Measurements from ENCODE around the gene BOD1L1. TPM values are rescaled to one million over a fixed set of nuclear protein-coding genes. Genes with fewer than 3 reads are reported as not detected.

Gene BOD1L1
- total RNA-seq, 1 experiment from 2014 or later, result 22.0 TPM

GRCh38 chr4:13559413-13559812, 68.1 kb downstream of the BOD1L1 start:
- intact Hi-C loops (cut with micrococcal nuclease), result no loop called here
- H3K27me3 ChIP-seq (ENCODE audit: low read length), result no peaks in the 10 kb centered on the region
- ATAC-seq (peak; percentile 71), DNase-seq (peak; percentile 76)
- no peaks in the 10 kb centered on the region for H3K9me2 ChIP-seq (replicated peaks; ENCODE audit: low read length)
- ChIA-PET CTCF (interaction anchor here (0.7 kb wide), 1 partner anchor 1240 kb away, joined by 3 read pairs; no protein-coding TSS in a partner anchor), POLR2A (ENCODE audit: unreplicated experiment) (interaction anchor here (0.7 kb wide), 1 partner anchor 444 kb away, joined by 7 read pairs; no protein-coding TSS in a partner anchor)
- no peaks in the 10 kb centered on the region for H3K79me2 ChIP-seq (ENCODE audit: low read length)
- H4K20me1 ChIP-seq (ENCODE audit: low read length), result no peaks in the 10 kb centered on the region
- H3K9ac ChIP-seq (ENCODE audit: low read length), result no peak overlapping the region
- no TSS peak for BruUV-seq (replicated peaks)
- no peaks in the 10 kb centered on the region for H3K9me3 ChIP-seq (ENCODE audit: low read length)
- peaks cover 16% of the 10 kb centered on the region for H3K4me1 ChIP-seq (ENCODE audit: insufficient read depth, low read length)
- H3K27ac ChIP-seq (ENCODE audit: low read length), result peak overlapping the region; percentile 23
- H3K4me3 ChIP-seq (ENCODE audit: low read length), result no peak overlapping the region
- peak overlapping the region; percentile 64 for H3K4me2 ChIP-seq (ENCODE audit: low read length)
- H3F3A ChIP-seq (ENCODE audit: low read length, unreplicated experiment), result no peaks in the 10 kb centered on the region
- no peak overlapping the region for H2AFZ ChIP-seq (ENCODE audit: low read length)
- H3K36me3 ChIP-seq (ENCODE audit: low read depth, low read length), result no peaks in the 10 kb centered on the region
- TF ChIP-seq EZH2 (IDR thresholded peaks at IDR 0.05; ENCODE audit: low read length, unreplicated experiment) (no peak), EZH2phosphoT487 (IDR thresholded peaks at IDR 0.05; ENCODE audit: borderline replicate concordance, low read length) (no peak), CTCF (conservative IDR thresholded peaks at IDR 0.05; ENCODE audit: low read depth, low read length) (no peak)

GRCh38 chr4:13558881-13559280, 68.6 kb downstream of the BOD1L1 start:
- no peaks in the 10 kb centered on the region for H3K27me3 ChIP-seq (ENCODE audit: low read length)
- H3K36me3 ChIP-seq (ENCODE audit: low read depth, low read length), result no peaks in the 10 kb centered on the region
- H2AFZ ChIP-seq (ENCODE audit: low read length), result no peak overlapping the region
- no peak overlapping the region for H3K9ac ChIP-seq (ENCODE audit: low read length)
- no peaks in the 10 kb centered on the region for H3K9me2 ChIP-seq (replicated peaks; ENCODE audit: low read length)
- ChIA-PET POLR2A (ENCODE audit: unreplicated experiment) (no interaction called here), CTCF (no interaction called here)
- H3K79me2 ChIP-seq (ENCODE audit: low read length), result no peaks in the 10 kb centered on the region
- ATAC-seq, result no peak; the same call in 1 of the 2 replicates
- intact Hi-C loops (cut with micrococcal nuclease), result no loop called here
- H3K27ac ChIP-seq (ENCODE audit: low read length), result peak overlapping the region; percentile 23
- H3F3A ChIP-seq (ENCODE audit: low read length, unreplicated experiment), result no peaks in the 10 kb centered on the region
- TF ChIP-seq EZH2phosphoT487 (IDR thresholded peaks at IDR 0.05; ENCODE audit: borderline replicate concordance, low read length) (no peak), CTCF (conservative IDR thresholded peaks at IDR 0.05; ENCODE audit: low read depth, low read length) (no peak), EZH2 (IDR thresholded peaks at IDR 0.05; ENCODE audit: low read length, unreplicated experiment) (no peak)
- H3K4me1 ChIP-seq (ENCODE audit: insufficient read depth, low read length), result peaks cover 16% of the 10 kb centered on the region
- no peaks in the 10 kb centered on the region for H3K9me3 ChIP-seq (ENCODE audit: low read length)
- no TSS peak for BruUV-seq (replicated peaks)
- DNase-seq, result peak; percentile 21
- peak overlapping the region; percentile 64 for H3K4me2 ChIP-seq (ENCODE audit: low read length)
- H3K4me3 ChIP-seq (ENCODE audit: low read length), result no peak overlapping the region
- H4K20me1 ChIP-seq (ENCODE audit: low read length), result no peaks in the 10 kb centered on the region

GRCh38 chr4:13555325-13555724, 72.2 kb downstream of the BOD1L1 start:
- Histone ChIP-seq H3K27me3 (ENCODE audit: low read length) (no peaks in the 10 kb centered on the region), H3K36me3 (ENCODE audit: low read depth, low read length) (no peaks in the 10 kb centered on the region), H4K20me1 (ENCODE audit: low read length) (no peaks in the 10 kb centered on the region), H3K4me3 (ENCODE audit: low read length) (no peak overlapping the region), H3K9ac (ENCODE audit: low read length) (no peak overlapping the region), H2AFZ (ENCODE audit: low read length) (no peak overlapping the region), H3K4me1 (ENCODE audit: insufficient read depth, low read length) (peaks cover 16% of the 10 kb centered on the region), H3K4me2 (ENCODE audit: low read length) (no peak overlapping the region), H3F3A (ENCODE audit: low read length, unreplicated experiment) (no peaks in the 10 kb centered on the region), H3K27ac (ENCODE audit: low read length) (no peak overlapping the region), H3K79me2 (ENCODE audit: low read length) (no peaks in the 10 kb centered on the region), H3K9me3 (ENCODE audit: low read length) (no peaks in the 10 kb centered on the region), H3K9me2 (replicated peaks; ENCODE audit: low read length) (no peaks in the 10 kb centered on the region)
- DNase-seq (no peak), ATAC-seq (no peak)
- TF ChIP-seq CTCF (conservative IDR thresholded peaks at IDR 0.05; ENCODE audit: low read depth, low read length) (no peak), EZH2 (IDR thresholded peaks at IDR 0.05; ENCODE audit: low read length, unreplicated experiment) (no peak), EZH2phosphoT487 (IDR thresholded peaks at IDR 0.05; ENCODE audit: borderline replicate concordance, low read length) (no peak)
- ChIA-PET CTCF (no interaction called here), POLR2A (ENCODE audit: unreplicated experiment) (no interaction called here)
- no TSS peak for BruUV-seq (replicated peaks)
- intact Hi-C loops (cut with micrococcal nuclease), result no loop called here

Data from PC-3 (cell line).